SK-N-SH treated with all-trans-retinoic acid at 6 μM for 48 hours (cell line): ENCODE data around the gene ZNF254.

Experiments used
- ATAC-seq: fragments of 200-7000 bp; cut with Tn5 transposase; 3 replicates; pipeline ENCODE4 v1.9.1; 2020; ENCODE audit warnings: mild to moderate bottlenecking, moderate library complexity
- ARNTL ChIP-seq: fragments of 450-650 bp; formaldehyde crosslinking; IDR thresholded peaks from 2 replicates; pipeline ENCODE4 v1.5.0; 2020; ENCODE audit warnings: low read depth, mild to moderate bottlenecking, moderate library complexity, borderline replicate concordance
- BACH2 ChIP-seq: fragments of 250-450 bp; sonication (Bioruptor Pico); IDR thresholded peaks from 2 replicates; pipeline ENCODE4 v1.9.0; 2021; ENCODE audit warnings: mild to moderate bottlenecking, borderline replicate concordance
- CSDC2 ChIP-seq: fragments of 250-450 bp; sonication (Bioruptor Pico); IDR thresholded peaks from 2 replicates; pipeline ENCODE4 v1.5.0; 2020; ENCODE audit warnings: mild to moderate bottlenecking, moderate library complexity
- CSRNP3 ChIP-seq: fragments of 250-450 bp; sonication (Bioruptor Pico); IDR thresholded peaks from 2 replicates; pipeline ENCODE4 v1.5.1; 2021; ENCODE audit warnings: mild to moderate bottlenecking, moderate library complexity
- ESRRG ChIP-seq: fragments of 250-450 bp; sonication (Bioruptor Pico); IDR thresholded peaks from 2 replicates; pipeline ENCODE4 v1.6.1; 2021; ENCODE audit warnings: mild to moderate bottlenecking
- GLIS3 ChIP-seq: fragments of 250-450 bp; sonication (Bioruptor Pico); IDR thresholded peaks from 2 replicates; pipeline ENCODE4 v1.5.0; 2020; ENCODE audit warnings: mild to moderate bottlenecking, moderate library complexity
- ISL1 ChIP-seq: fragments of 250-450 bp; sonication (Bioruptor Pico); IDR thresholded peaks from 2 replicates; pipeline ENCODE4 v2.1.2; 2022; ENCODE audit warnings: mild to moderate bottlenecking, moderate library complexity
- OSR1 ChIP-seq: fragments of 250-450 bp; sonication (Bioruptor Pico); IDR thresholded peaks from 2 replicates; pipeline ENCODE4 v1.8.0; 2022; ENCODE audit warnings: moderate library complexity, mild to moderate bottlenecking, inconsistent platforms
- PATZ1 ChIP-seq: fragments of 250-450 bp; sonication (Bioruptor Pico); IDR thresholded peaks from 2 replicates; pipeline ENCODE4 v1.8.0; 2020; ENCODE audit warnings: mild to moderate bottlenecking, moderate library complexity, borderline replicate concordance
- POU6F1 ChIP-seq: fragments of 250-450 bp; sonication (Bioruptor Pico); IDR thresholded peaks from 2 replicates; pipeline ENCODE4 v1.8.0; 2021; ENCODE audit warnings: low read depth, mild to moderate bottlenecking, moderate library complexity, borderline replicate concordance
- PPARA ChIP-seq: fragments of 250-450 bp; sonication (Bioruptor Pico); IDR thresholded peaks from 2 replicates; pipeline ENCODE4 v1.5.0; 2020; ENCODE audit warnings: mild to moderate bottlenecking, borderline replicate concordance
- RARB ChIP-seq: fragments of 250-450 bp; sonication (Bioruptor Pico); IDR thresholded peaks from 2 replicates; pipeline ENCODE4 v1.8.0; 2021; ENCODE audit warnings: mild to moderate bottlenecking, moderate library complexity
- SNAI2 ChIP-seq: fragments of 250-450 bp; sonication (Bioruptor Pico); IDR thresholded peaks from 2 replicates; pipeline ENCODE4 v1.5.0; 2020; ENCODE audit warnings: mild to moderate bottlenecking, moderate library complexity
- TCF4 ChIP-seq: fragments of 250-450 bp; sonication (Bioruptor Pico); IDR thresholded peaks from 2 replicates; pipeline ENCODE4 v1.8.0; 2021; ENCODE audit warnings: mild to moderate bottlenecking, moderate library complexity, borderline replicate concordance
- TOX ChIP-seq: fragments of 250-450 bp; sonication (Bioruptor Pico); IDR thresholded peaks from 2 replicates; pipeline ENCODE4 v1.8.0; 2021; ENCODE audit warnings: mild to moderate bottlenecking, moderate library complexity, borderline replicate concordance
- TSHZ2 ChIP-seq: fragments of 250-450 bp; sonication (Bioruptor Pico); IDR thresholded peaks from 2 replicates; pipeline ENCODE4 v1.5.0; 2020; ENCODE audit warnings: mild to moderate bottlenecking, moderate library complexity
- ZC3H10 ChIP-seq: fragments of 250-450 bp; sonication (Bioruptor Pico); IDR thresholded peaks from 2 replicates; pipeline ENCODE4 v1.5.1; 2021; ENCODE audit warnings: mild to moderate bottlenecking, moderate library complexity
- ZFP3 ChIP-seq: fragments of 250-450 bp; sonication (Bioruptor Pico); IDR thresholded peaks from 2 replicates; pipeline ENCODE4 v1.5.0; 2020; ENCODE audit warnings: mild to moderate bottlenecking, moderate library complexity
- ZFP30 ChIP-seq: fragments of 450-650 bp; formaldehyde crosslinking; IDR thresholded peaks from 2 replicates; pipeline ENCODE4 v1.5.0; 2022; ENCODE audit warnings: mild to moderate bottlenecking, moderate library complexity
- ZNF565 ChIP-seq: fragments of 450-650 bp; formaldehyde crosslinking; conservative IDR thresholded peaks from 2 replicates; pipeline ENCODE4 v1.5.0; 2020; ENCODE audit warnings: low read depth, mild to moderate bottlenecking, moderate library complexity
- ZNF70 ChIP-seq: fragments of 450-650 bp; formaldehyde crosslinking; IDR thresholded peaks from 2 replicates; pipeline ENCODE4 v1.5.0; 2020; ENCODE audit warnings: mild to moderate bottlenecking, moderate library complexity
- ZNF8 ChIP-seq: fragments of 450-650 bp; formaldehyde crosslinking; IDR thresholded peaks from 2 replicates; pipeline ENCODE4 v1.5.0; 2020; ENCODE audit warnings: mild to moderate bottlenecking, moderate library complexity

The ZNF254 gene

GRCh38 chr19:24055548-24055947, 31.4 kb upstream of the ZNF254 start:
- ATAC-seq, result no peak
- TF ChIP-seq PATZ1 (no peak), POU6F1 (CRISPR knock-in tag) (no peak), SNAI2 (no peak), ARNTL (CRISPR knock-in tag) (no peak), TOX (CRISPR knock-in tag) (no peak), PPARA (no peak), ZFP30 (CRISPR knock-in tag) (no peak), RARB (CRISPR knock-in tag) (no peak)

- TF ChIP-seq BACH2 (CRISPR knock-in tag) (no peak), ZC3H10 (CRISPR knock-in tag) (no peak), ZFP3 (CRISPR knock-in tag) (no peak), TCF4 (CRISPR knock-in tag) (no peak), ARNTL (CRISPR knock-in tag) (no peak), CSDC2 (CRISPR knock-in tag) (no peak), GLIS3 (CRISPR knock-in tag) (no peak), TOX (CRISPR knock-in tag) (no peak), SNAI2 (no peak), POU6F1 (CRISPR knock-in tag) (no peak), ZNF565 (CRISPR knock-in tag) (no peak), ISL1 (CRISPR knock-in tag) (no peak), ESRRG (CRISPR knock-in tag) (no peak), ZNF8 (no peak)
- TF ChIP-seq, all 23 proteins: peak for 0
- no peak for ATAC-seq
Observed at GRCh38 chr19:24057144-24057543, 29.8 kb upstream of the ZNF254 start.

GRCh38 chr19:24059563-24060295, 27.3 kb upstream of the ZNF254 start:
- ATAC-seq, result no peak
- TF ChIP-seq ZFP3 (CRISPR knock-in tag) (no peak), RARB (CRISPR knock-in tag) (no peak), ZNF8 (no peak), BACH2 (CRISPR knock-in tag) (no peak), ZNF565 (CRISPR knock-in tag) (no peak), CSRNP3 (CRISPR knock-in tag) (no peak), ZC3H10 (CRISPR knock-in tag) (no peak), ISL1 (CRISPR knock-in tag) (no peak), POU6F1 (CRISPR knock-in tag) (no peak), TOX (CRISPR knock-in tag) (no peak), TSHZ2 (no peak), OSR1 (CRISPR knock-in tag) (no peak), GLIS3 (CRISPR knock-in tag) (no peak), TCF4 (CRISPR knock-in tag) (no peak), ZNF70 (no peak), CSDC2 (CRISPR knock-in tag) (no peak)
